ENCODE results near the gene UBE2F. TPM values are rescaled to one million over a fixed set of nuclear protein-coding genes. Genes with fewer than 3 reads are reported as not detected.

The UBE2F gene
- total and polyA plus RNA-seq, 9 of the 15 experiments (the other 6 are each of a cell fraction or from before 2014, with no cell fraction given), result 18.1 to 88.1 (median 53.0) TPM

- TF ChIP-seq CGGBP1 (CRISPR knock-in tag; IDR thresholded peaks at IDR 0.05) (no peak), ELF1 (tag; IDR thresholded peaks at IDR 0.05) (no peak), ZBTB17 (CRISPR knock-in tag; IDR thresholded peaks at IDR 0.05) (no peak), ZNF274 (IDR thresholded peaks at IDR 0.05; ENCODE audit: borderline replicate concordance, low read depth, low read length) (no peak), CBX5 (IDR thresholded peaks at IDR 0.05; ENCODE audit: borderline replicate concordance, low read depth) (peak; percentile 99), ZNF395 (CRISPR knock-in tag; IDR thresholded peaks at IDR 0.05) (no peak), ZNF561 (CRISPR knock-in tag; conservative IDR thresholded peaks at IDR 0.05) (peak; percentile 91), MYNN (IDR thresholded peaks at IDR 0.05) (no peak), MYNN (CRISPR knock-in tag; IDR thresholded peaks at IDR 0.05) (no peak), TRIM24 (IDR thresholded peaks at IDR 0.05) (peak in 1 of 2 experiments; percentile 88; a peak in 2 of 4 replicates), E2F3 (CRISPR knock-in tag; IDR thresholded peaks at IDR 0.05) (no peak), ZNF444 (CRISPR knock-in tag; IDR thresholded peaks at IDR 0.05) (no peak), ZNF707 (CRISPR knock-in tag; conservative IDR thresholded peaks at IDR 0.05) (no peak), HMGXB4 (CRISPR knock-in tag; IDR thresholded peaks at IDR 0.05) (no peak), ZC3H8 (IDR thresholded peaks at IDR 0.05) (no peak), ATF4 (CRISPR knock-in tag; IDR thresholded peaks at IDR 0.05) (no peak), TFAP4 (CRISPR knock-in tag; IDR thresholded peaks at IDR 0.05; ENCODE audit: borderline replicate concordance) (no peak), GATAD2A (IDR thresholded peaks at IDR 0.05) (no peak)
- TF ChIP-seq, protein P1, sequence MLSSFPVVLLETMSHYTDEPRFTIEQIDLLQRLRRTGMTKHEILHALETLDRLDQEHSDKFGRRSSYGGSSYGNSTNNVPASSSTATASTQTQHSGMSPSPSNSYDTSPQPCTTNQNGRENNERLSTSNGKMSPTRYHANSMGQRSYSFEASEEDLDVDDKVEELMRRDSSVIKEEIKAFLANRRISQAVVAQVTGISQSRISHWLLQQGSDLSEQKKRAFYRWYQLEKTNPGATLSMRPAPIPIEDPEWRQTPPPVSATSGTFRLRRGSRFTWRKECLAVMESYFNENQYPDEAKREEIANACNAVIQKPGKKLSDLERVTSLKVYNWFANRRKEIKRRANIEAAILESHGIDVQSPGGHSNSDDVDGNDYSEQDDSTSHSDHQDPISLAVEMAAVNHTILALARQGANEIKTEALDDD (IDR thresholded peaks at IDR 0.05), result no peak
- TF ChIP-seq, protein P2, sequence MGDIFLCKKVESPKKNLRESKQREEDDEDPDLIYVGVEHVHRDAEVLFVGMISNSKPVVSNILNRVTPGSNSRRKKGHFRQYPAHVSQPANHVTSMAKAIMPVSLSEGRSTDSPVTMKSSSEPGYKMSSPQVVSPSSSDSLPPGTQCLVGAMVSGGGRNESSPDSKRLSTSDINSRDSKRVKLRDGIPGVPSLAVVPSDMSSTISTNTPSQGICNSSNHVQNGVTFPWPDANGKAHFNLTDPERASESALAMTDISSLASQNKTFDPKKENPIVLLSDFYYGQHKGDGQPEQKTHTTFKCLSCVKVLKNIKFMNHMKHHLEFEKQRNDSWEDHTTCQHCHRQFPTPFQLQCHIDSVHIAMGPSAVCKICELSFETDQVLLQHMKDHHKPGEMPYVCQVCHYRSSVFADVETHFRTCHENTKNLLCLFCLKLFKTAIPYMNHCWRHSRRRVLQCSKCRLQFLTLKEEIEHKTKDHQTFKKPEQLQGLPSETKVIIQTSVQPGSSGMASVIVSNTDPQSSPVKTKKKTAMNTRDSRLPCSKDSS (IDR thresholded peaks at IDR 0.05; ENCODE audit: low read depth, partially characterized antibody), result peak; percentile 99
These were observed 4.3 kb upstream of the UBE2F start (continued) for GRCh38 chr2:237962432-237963084.

Data from K562 (cell line).